ENCODE data around the gene RETNLB. TPM values are rescaled to one million over a fixed set of nuclear protein-coding genes. Genes with fewer than 3 reads are reported as not detected.

Gene RETNLB
- total and polyA plus RNA-seq, 2 donors (not counting 1 experiment from before 2014, with no cell fraction given), result not detected

GRCh38 chr3:108744762-108745161, 12.4 kb downstream of the RETNLB start:
- H3K4me1 Mint-ChIP-seq, result no peaks in the 10 kb centered on the region
- H3K4me2 ChIP-seq (replicated peaks; ENCODE audit: low read depth, low read length, poor library complexity, severe bottlenecking), result no peak overlapping the region
- no peak for DNase-seq
- H3K9ac ChIP-seq (ENCODE audit: low read length), result no peak overlapping the region
- H3K9me3 Mint-ChIP-seq (ENCODE audit: insufficient read depth), result no peaks in the 10 kb centered on the region
- H3K4me3 ChIP-seq (ENCODE audit: control extremely low read depth in 1 of 5, extremely low read depth in 1 of 5, insufficient read depth in 1 of 5, low read depth in 2 of 5, low read length in 4 of 5), result no peak overlapping the region
- H3K27me3 Mint-ChIP-seq, result peaks cover 9% of the 10 kb centered on the region
- H3K27ac Mint-ChIP-seq, result no peak overlapping the region
- CTCF ChIA-PET, result no interaction called here
- no peak overlapping the region for H3K27ac ChIP-seq (ENCODE audit: low read length in 2 of 2)
- no peak for ATAC-seq (ENCODE audit: low read depth)
- no peaks in the 10 kb centered on the region for H3K36me3 ChIP-seq (replicated peaks in 1 of 2; ENCODE audit: control extremely low read depth in 1 of 2, control insufficient read depth in 1 of 2, extremely low read depth in 1 of 2, insufficient read depth in 2 of 2, low read length in 1 of 2)
- intact Hi-C loops (cut with micrococcal nuclease), result no loop called here
- no peak overlapping the region for H3K4me3 Mint-ChIP-seq
- TF ChIP-seq EZH2 (IDR thresholded peaks at IDR 0.05; ENCODE audit: borderline replicate concordance, insufficient read depth, low read depth, low read length, poor library complexity, severe bottlenecking), result no peak
- TF ChIP-seq, protein P1, sequence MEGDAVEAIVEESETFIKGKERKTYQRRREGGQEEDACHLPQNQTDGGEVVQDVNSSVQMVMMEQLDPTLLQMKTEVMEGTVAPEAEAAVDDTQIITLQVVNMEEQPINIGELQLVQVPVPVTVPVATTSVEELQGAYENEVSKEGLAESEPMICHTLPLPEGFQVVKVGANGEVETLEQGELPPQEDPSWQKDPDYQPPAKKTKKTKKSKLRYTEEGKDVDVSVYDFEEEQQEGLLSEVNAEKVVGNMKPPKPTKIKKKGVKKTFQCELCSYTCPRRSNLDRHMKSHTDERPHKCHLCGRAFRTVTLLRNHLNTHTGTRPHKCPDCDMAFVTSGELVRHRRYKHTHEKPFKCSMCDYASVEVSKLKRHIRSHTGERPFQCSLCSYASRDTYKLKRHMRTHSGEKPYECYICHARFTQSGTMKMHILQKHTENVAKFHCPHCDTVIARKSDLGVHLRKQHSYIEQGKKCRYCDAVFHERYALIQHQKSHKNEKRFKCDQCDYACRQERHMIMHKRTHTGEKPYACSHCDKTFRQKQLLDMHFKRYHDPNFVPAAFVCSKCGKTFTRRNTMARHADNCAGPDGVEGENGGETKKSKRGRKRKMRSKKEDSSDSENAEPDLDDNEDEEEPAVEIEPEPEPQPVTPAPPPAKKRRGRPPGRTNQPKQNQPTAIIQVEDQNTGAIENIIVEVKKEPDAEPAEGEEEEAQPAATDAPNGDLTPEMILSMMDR (IDR thresholded peaks at IDR 0.05), result no peak
- POLR2A ChIA-PET, result no interaction called here
- no peaks in the 10 kb centered on the region for H4K20me1 ChIP-seq (ENCODE audit: control insufficient read depth, insufficient read depth, low read length, poor library complexity, severe bottlenecking)
- H2AFZ ChIP-seq (ENCODE audit: insufficient read depth, low read depth, low read length, poor library complexity, severe bottlenecking), result no peak overlapping the region
- H3K4me1 ChIP-seq (ENCODE audit: control insufficient read depth in 2 of 2, insufficient read depth in 2 of 2, low read length in 2 of 2), result no peaks in the 10 kb centered on the region
- whole genome bisulfite sequencing (ENCODE audit: insufficient coverage), result 63% methylated on average over 4 of the region's 5 CpGs
- no peaks in the 10 kb centered on the region for H3K27me3 ChIP-seq (replicated peaks in 1 of 4; ENCODE audit: control extremely low read depth in 1 of 4, control insufficient read depth in 3 of 4, insufficient read depth in 4 of 4, low read length in 3 of 4)
- H3K79me2 ChIP-seq (ENCODE audit: control insufficient read depth, insufficient read depth, low read length), result no peaks in the 10 kb centered on the region
- peaks cover 0 to 5% (median 1%) of the 10 kb centered on the region in 3 donors for H3K9me3 ChIP-seq (ENCODE audit: control extremely low read depth in 1 of 3, control insufficient read depth in 2 of 3, insufficient read depth in 1 of 3, low read length in 2 of 3)

DNA sequence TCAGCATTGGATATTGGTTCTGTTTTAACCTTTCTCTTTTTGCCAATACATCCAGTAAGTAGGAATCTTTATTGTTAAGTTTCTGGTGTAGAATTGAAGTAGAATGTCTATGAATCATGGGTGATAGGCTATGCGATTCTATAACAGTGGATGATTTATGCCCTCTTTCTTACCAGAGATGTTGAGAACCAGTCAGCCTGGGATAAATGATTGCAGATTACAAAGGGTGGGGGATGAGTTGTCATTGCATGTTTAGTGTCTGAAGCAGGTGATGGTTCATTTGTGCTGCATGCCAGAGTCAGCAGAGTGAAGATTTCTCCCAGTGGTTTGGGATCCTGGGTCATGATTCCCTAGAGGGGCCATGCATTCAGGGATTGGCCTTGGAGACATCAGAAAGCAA, 14.3 kb downstream of the RETNLB start:
- POLR2A ChIA-PET, result no interaction called here

More for the DNA sequence above, 14.3 kb downstream of the RETNLB start:
- no peaks in the 10 kb centered on the region for H3K36me3 ChIP-seq (replicated peaks in 1 of 2; ENCODE audit: control extremely low read depth in 1 of 2, control insufficient read depth in 1 of 2, extremely low read depth in 1 of 2, insufficient read depth in 2 of 2, low read length in 1 of 2)
- ATAC-seq (ENCODE audit: low read depth) (no peak), DNase-seq (no peak)
- H3K4me2 ChIP-seq (replicated peaks; ENCODE audit: low read depth, low read length, poor library complexity, severe bottlenecking), result no peak overlapping the region
- H3K4me1 ChIP-seq (ENCODE audit: control insufficient read depth in 2 of 2, insufficient read depth in 2 of 2, low read length in 2 of 2), result no peaks in the 10 kb centered on the region
- H3K4me3 Mint-ChIP-seq, result no peak overlapping the region
- no peaks in the 10 kb centered on the region for H3K9me3 Mint-ChIP-seq (ENCODE audit: insufficient read depth)
- H3K4me1 Mint-ChIP-seq, result no peaks in the 10 kb centered on the region
- intact Hi-C loops (cut with micrococcal nuclease), result no loop called here
- no peaks in the 10 kb centered on the region for H3K27me3 ChIP-seq (replicated peaks in 1 of 4; ENCODE audit: control extremely low read depth in 1 of 4, control insufficient read depth in 3 of 4, insufficient read depth in 4 of 4, low read length in 3 of 4)
- peaks cover 9% of the 10 kb centered on the region for H3K27me3 Mint-ChIP-seq
- H3K4me3 ChIP-seq (ENCODE audit: control extremely low read depth in 1 of 5, extremely low read depth in 1 of 5, insufficient read depth in 1 of 5, low read depth in 2 of 5, low read length in 4 of 5), result no peak overlapping the region
- 44% methylated on average over 1 of the region's 1 CpG for WGBS (ENCODE audit: insufficient coverage)
- H3K9ac ChIP-seq (ENCODE audit: low read length), result no peak overlapping the region
- no peaks in the 10 kb centered on the region for H3K79me2 ChIP-seq (ENCODE audit: control insufficient read depth, insufficient read depth, low read length)
- no peak overlapping the region for H3K27ac Mint-ChIP-seq
- CTCF ChIA-PET, result no interaction called here
- TF ChIP-seq, protein P1 (IDR thresholded peaks at IDR 0.05), result no peak
- TF ChIP-seq EZH2 (IDR thresholded peaks at IDR 0.05; ENCODE audit: borderline replicate concordance, insufficient read depth, low read depth, low read length, poor library complexity, severe bottlenecking), result no peak
- no peak overlapping the region for H2AFZ ChIP-seq (ENCODE audit: insufficient read depth, low read depth, low read length, poor library complexity, severe bottlenecking)
- peaks cover 0 to 5% (median 0%) of the 10 kb centered on the region in 3 donors for H3K9me3 ChIP-seq (ENCODE audit: control extremely low read depth in 1 of 3, control insufficient read depth in 2 of 3, insufficient read depth in 1 of 3, low read length in 2 of 3)
- no peaks in the 10 kb centered on the region for H4K20me1 ChIP-seq (ENCODE audit: control insufficient read depth, insufficient read depth, low read length, poor library complexity, severe bottlenecking)
- no peak overlapping the region for H3K27ac ChIP-seq (ENCODE audit: low read length in 2 of 2)

Data from B cell (primary cell).